HUES48 (cell line): ENCODE results near the gene MEGF10.

Source experiments
- H3K27ac ChIP-seq: one replicate; pipeline ENCODE4 v1.7.0; 2013; ENCODE audit warnings: low read depth, low read length, inconsistent platforms
- H3K27me3 ChIP-seq: 2 replicates; pipeline ENCODE4 v1.6.1; 2013; ENCODE audit warnings: mild to moderate bottlenecking, low read length; ENCODE audit not compliant: control insufficient read depth, insufficient read depth
- H3K36me3 ChIP-seq: 2 replicates; pipeline ENCODE4 v1.6.1; 2013; ENCODE audit warnings: low read length; ENCODE audit not compliant: control insufficient read depth, insufficient read depth
- H3K4me1 ChIP-seq: 2 replicates; pipeline ENCODE4 v1.6.1; 2013; ENCODE audit warnings: mild to moderate bottlenecking, low read length; ENCODE audit not compliant: control insufficient read depth, insufficient read depth
- H3K4me3 ChIP-seq: 2 replicates; pipeline ENCODE4 v1.5.1; 2013; ENCODE audit warnings: mild to moderate bottlenecking, low read depth, low read length
- H3K9ac ChIP-seq: 2 replicates; pipeline ENCODE4 v1.6.1; 2013; ENCODE audit warnings: mild to moderate bottlenecking, low read depth, low read length, moderate library complexity
- H3K9me3 ChIP-seq: 2 replicates; pipeline ENCODE4 v1.6.1; 2013; ENCODE audit warnings: low read length; ENCODE audit not compliant: control insufficient read depth, insufficient read depth

MEGF10 gene

DNA sequence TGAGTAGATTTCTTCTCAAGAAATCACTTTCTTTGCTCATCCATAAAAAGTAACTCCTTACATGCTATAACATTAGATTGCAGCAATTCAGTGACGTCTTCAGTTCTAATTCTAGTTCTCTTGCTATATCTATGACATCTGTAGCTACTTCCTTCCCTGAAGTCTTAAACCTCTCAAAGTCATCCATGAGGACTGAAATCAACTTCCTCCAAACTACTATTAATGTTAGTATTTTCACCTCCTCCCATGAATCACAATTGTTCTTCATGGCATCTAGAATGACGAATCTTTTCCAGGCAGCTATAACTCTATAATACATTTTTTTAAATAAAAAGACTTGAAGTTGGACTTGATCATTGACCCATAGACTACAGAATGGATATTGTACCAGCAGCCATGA is 180.6 kb downstream of the MEGF10 start:
- H3K9ac ChIP-seq: no peak overlapping the region
- no peaks in the 10 kb centered on the region for H3K9me3 ChIP-seq
- H3K27ac ChIP-seq: no peak overlapping the region
- H3K4me1 ChIP-seq: peaks cover 6% of the 10 kb centered on the region; the same call in 1 of the 2 replicates
- H3K4me3 ChIP-seq: no peak overlapping the region
- H3K36me3 ChIP-seq: no peaks in the 10 kb centered on the region
- H3K27me3 ChIP-seq: no peaks in the 10 kb centered on the region

- Histone ChIP-seq H3K9ac (no peak overlapping the region), H3K9me3 (no peaks in the 10 kb centered on the region), H3K4me3 (no peak overlapping the region), H3K4me1 (peaks cover 6% of the 10 kb centered on the region; the same call in 1 of the 2 replicates), H3K36me3 (no peaks in the 10 kb centered on the region), H3K27me3 (no peaks in the 10 kb centered on the region), H3K27ac (no peak overlapping the region)
Measured at GRCh38 chr5:127472700-127473099, 182.1 kb downstream of the MEGF10 start.

DNA sequence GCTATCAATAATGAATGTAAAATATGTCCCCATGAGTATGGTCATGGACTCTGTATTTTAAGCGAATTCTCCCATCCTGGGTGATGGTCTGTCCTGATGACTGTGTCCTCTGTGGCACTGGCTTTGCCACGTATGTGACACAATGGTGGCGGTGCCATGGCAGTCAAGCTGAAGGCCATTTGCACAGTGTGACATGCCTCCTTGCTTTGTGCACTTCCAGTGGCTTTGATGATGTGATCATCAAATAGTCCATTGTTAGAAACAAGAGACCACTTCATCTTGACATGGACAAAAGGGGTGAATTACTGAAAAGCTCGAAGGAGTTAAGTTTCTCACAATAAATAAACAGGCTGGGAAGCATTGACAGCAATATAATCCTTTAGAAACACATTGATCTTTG is 195.9 kb downstream of the MEGF10 start:
- Histone ChIP-seq H3K27me3 (no peaks in the 10 kb centered on the region), H3K36me3 (no peaks in the 10 kb centered on the region), H3K27ac (no peak overlapping the region), H3K4me3 (no peak overlapping the region), H3K9me3 (peaks cover 9% of the 10 kb centered on the region; the same call in 1 of the 2 replicates), H3K4me1 (no peaks in the 10 kb centered on the region), H3K9ac (no peak overlapping the region)

DNA sequence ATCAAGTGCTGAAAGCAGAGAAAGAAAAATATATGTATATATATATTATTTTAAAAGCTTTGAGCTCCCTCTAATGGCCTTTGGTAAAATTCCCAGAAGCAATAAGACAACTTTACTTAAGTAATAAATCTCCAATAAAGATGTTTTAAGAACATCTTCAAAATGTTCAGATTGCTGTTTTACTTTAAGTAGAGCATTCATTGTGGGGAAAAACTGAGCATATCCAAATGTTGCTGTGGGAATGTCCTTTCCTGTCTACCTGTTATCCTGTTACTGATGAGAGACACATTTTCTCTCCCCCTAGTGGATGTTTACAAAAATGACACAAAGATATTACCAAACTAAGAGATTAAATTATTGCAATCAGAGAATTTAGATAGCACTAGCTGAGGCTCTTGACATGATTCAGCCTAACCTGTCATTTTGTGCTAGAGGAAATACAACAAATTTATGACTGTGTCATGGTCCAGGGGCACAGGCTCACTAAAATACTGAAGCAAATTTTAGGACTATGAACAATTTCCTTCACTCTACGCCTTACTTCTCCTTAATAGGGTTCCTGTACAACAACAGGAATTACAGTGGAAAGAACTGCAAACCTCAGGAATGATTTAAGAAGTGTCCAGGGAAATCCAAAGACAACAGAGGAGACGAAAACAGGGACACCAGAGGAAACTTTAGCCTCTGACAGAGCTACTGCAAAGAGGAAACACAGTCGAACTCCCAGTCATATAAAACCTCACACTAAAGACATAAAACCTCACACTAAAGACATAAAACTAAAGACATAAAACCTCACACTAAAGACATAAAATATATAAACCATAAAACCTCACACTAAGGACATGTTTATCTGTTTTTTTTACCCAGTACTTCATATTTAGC is 202.5 kb downstream of the MEGF10 start:
- Histone ChIP-seq H3K9ac (no peak overlapping the region), H3K27me3 (no peaks in the 10 kb centered on the region; the same call in 1 of the 2 replicates), H3K9me3 (peaks cover 9% of the 10 kb centered on the region; the same call in 1 of the 2 replicates), H3K4me3 (no peak overlapping the region), H3K36me3 (no peaks in the 10 kb centered on the region), H3K27ac (no peak overlapping the region), H3K4me1 (no peaks in the 10 kb centered on the region)

DNA sequence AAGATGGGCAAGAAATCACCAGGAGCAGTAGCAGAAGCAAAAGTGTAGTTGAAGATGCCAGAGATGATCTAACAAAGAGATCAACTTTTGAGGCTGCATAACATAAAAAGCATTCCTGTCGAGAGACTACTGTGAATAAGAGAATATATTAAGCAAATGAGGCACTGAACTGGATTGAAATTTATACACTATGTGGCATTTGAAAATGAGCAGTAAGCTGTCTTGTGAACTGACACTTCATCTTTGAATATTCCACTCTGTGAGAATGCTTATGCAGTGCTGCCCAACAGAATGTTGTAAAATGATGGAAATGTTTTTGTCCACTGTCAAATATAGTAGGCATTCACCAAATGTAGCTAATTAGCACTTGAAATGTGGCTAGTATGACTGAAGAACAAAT is 208.0 kb downstream of the MEGF10 start:
- Histone ChIP-seq H3K9me3 (no peaks in the 10 kb centered on the region), H3K27me3 (no peaks in the 10 kb centered on the region; the same call in 1 of the 2 replicates), H3K4me3 (no peak overlapping the region), H3K36me3 (no peaks in the 10 kb centered on the region), H3K4me1 (no peaks in the 10 kb centered on the region), H3K27ac (no peak overlapping the region), H3K9ac (no peak overlapping the region)

DNA sequence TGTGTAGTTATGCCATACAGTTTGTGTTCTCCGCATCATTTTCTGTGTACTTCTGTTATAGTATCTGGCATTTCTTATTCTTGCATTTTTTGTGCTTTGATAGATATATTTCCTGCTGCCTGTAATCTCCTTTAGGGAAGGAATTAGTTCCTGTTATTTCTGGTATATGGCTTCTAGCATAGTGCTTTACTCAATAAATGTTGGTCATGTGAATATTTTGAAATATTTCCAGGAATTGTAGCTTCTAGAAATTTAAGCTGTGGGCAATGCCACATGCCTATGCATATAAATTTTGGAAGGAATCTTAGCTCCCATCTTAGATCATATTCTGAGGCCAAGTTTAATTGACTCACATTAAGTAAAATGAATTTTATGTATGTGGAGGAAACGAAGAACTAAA is 215.3 kb downstream of the MEGF10 start:
- Histone ChIP-seq H3K9ac (no peak overlapping the region), H3K27ac (no peak overlapping the region), H3K4me3 (no peak overlapping the region), H3K27me3 (no peaks in the 10 kb centered on the region), H3K36me3 (no peaks in the 10 kb centered on the region), H3K9me3 (no peaks in the 10 kb centered on the region), H3K4me1 (no peaks in the 10 kb centered on the region; the same call in 1 of the 2 replicates)

GRCh38 chr5:127506616-127507015 is 216.0 kb downstream of the MEGF10 start:
- Histone ChIP-seq H3K9me3 (no peaks in the 10 kb centered on the region), H3K27me3 (no peaks in the 10 kb centered on the region), H3K36me3 (no peaks in the 10 kb centered on the region), H3K4me1 (no peaks in the 10 kb centered on the region; the same call in 1 of the 2 replicates), H3K27ac (no peak overlapping the region), H3K9ac (no peak overlapping the region), H3K4me3 (no peak overlapping the region)

DNA sequence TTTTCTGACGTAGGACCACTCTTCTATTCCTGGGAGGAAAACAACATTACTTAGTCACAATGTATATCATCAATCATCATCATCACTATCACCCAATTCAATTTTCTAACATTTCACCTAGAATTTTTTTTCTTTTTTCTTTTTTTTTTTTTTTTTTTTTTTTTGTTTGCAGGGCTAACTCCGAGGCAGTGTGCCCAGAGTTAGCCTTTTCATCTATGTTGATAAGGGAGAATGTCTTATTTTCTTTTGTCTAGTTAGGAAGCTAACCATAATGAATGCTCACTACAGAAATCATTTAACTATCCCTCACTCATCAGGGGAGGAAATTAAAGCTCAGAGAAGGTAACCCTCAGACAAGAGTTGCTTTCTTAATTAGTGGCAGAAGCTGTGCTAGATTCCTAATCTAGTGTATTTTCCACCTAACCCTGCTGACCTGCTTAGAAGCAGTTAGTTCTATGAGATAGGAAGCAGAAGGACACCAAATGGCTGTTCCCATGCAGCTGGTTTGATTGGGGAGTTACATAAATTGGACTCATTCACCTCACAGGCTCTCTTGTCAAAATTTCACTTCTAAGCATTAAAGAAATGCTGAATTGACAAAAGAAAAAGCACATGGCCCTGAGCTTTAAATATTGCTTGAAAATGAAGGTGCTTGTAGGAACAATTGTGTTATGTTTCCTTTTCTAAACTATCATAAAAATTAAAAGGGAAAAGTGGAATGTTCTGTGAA is 218.2 kb downstream of the MEGF10 start:
- Histone ChIP-seq H3K36me3 (no peaks in the 10 kb centered on the region), H3K4me3 (no peak overlapping the region), H3K27me3 (no peaks in the 10 kb centered on the region), H3K9me3 (no peaks in the 10 kb centered on the region), H3K4me1 (no peaks in the 10 kb centered on the region; the same call in 1 of the 2 replicates), H3K9ac (no peak overlapping the region), H3K27ac (no peak overlapping the region)
